Right lobe of liver (tissue), 6 donors: ENCODE measurements around the gene C2CD2L. TPM values are rescaled to one million over a fixed set of nuclear protein-coding genes. Genes with fewer than 3 reads are reported as not detected.

ENCODE experiments used
- ATAC-seq, 4 donors: fragments of 200-7000 bp; cut with Tn5 transposase; one replicate each; pipeline ENCODE4 v1.9.1; 2020; ENCODE audit warnings: mild to moderate bottlenecking in 4 of 4, moderate library complexity in 4 of 4
- DNase-seq, 3 donors: peaks; one replicate each; pipeline ENCODE4 v3.0.0-alpha.2; 2020
- H3K27ac ChIP-seq, 3 donors: fragments of 200-600 bp; one replicate each; pipeline ENCODE4 v1.8.0; 2022
- H3K27me3 ChIP-seq, 2 donors: fragments of 200-600 bp; one replicate each; pipeline ENCODE4 v1.8.0; 2022
- H3K36me3 ChIP-seq, 4 donors: fragments of 200-600 bp; sonication (generic) in 1 of 4; one replicate each; pipeline versions ENCODE4 v1.5.1 to v1.8.0; 2017 to 2022; ENCODE audit warnings: control low read depth in 1 of 4
- H3K4me1 ChIP-seq, 4 donors: fragments of 200-600 bp; sonication (generic) in 1 of 4; one replicate each; pipeline versions ENCODE4 v1.5.1 to v1.8.0; 2017 to 2022; ENCODE audit warnings: control low read depth in 1 of 4
- H3K4me3 ChIP-seq, 3 donors: fragments of 200-600 bp; one replicate each; pipeline ENCODE4 v1.8.0; 2022
- H3K9me3 ChIP-seq, 4 donors: fragments of 200-600 bp; sonication (generic) in 1 of 4; one replicate each; pipeline versions ENCODE4 v1.5.1 to v1.8.0; 2017 to 2022; ENCODE audit warnings: control low read depth in 1 of 4
- CTCF ChIP-seq, 4 donors: fragments of 200-600 bp in 3 of 4; fragments of 450-650 bp in 1 of 4; IDR thresholded peaks; one replicate each; pipeline versions ENCODE4 v1.5.1 to v1.8.0; 2016 to 2022; ENCODE audit warnings: antibody characterized with exemption in 4 of 4, mild to moderate bottlenecking in 2 of 4
- POLR2A ChIP-seq: fragments of 450-650 bp; IDR thresholded peaks from one replicate; pipeline ENCODE4 v1.6.1; 2017; ENCODE audit warnings: antibody characterized with exemption, mild to moderate bottlenecking
- WGBS: methylation state at CpG from one replicate; pipeline ENCODE4 v1.1.6; 2018; ENCODE audit warnings: low coverage, low lambda C conversion rate; ENCODE audit not compliant: insufficient coverage; ENCODE audit errors: missing lambda C conversion rate; 5-methylcytosine and 5-hydroxymethylcytosine counted together
- intact Hi-C, 2 donors: fragments of 100-400 bp; cut with DNase I; formaldehyde crosslinking; loops; one replicate each; pipeline versions ENCODE4 v1.11.2 to v1.14.1; 2022
- total RNA-seq, 6 experiments: library from RNA; depleted of rRNA in 2 of 6; stranded (reverse); fragments of >200 nt in 2 of 6; fragmentation: NEBNext Ultra II Directional in 3 of 6; extraction: Animal tissue kit (Norgen Biotek cat#: 25700) in 3 of 6; gene quantifications; one replicate each; pipeline versions ENCODE4 v1.1.0 to v1.2.4, GENCODE V29; 2016 to 2023
- donor health status: DM: no; HTN: yes; CAD: no.
- donor health status: DM: no; HTN: no; CAD: no.
- donor health status: DM: no; HTN: no; CAD: no.
- donor health status: DM: no; HTN: yes; CAD: no.
- donor health status: DM: no; HTN: yes; CAD: no.

C2CD2L gene
- total RNA-seq, 6 experiments from 2014 or later, result 5.4 to 9.7 (median 6.5) TPM

- intact Hi-C loops, result loop anchor here in 1 of 2 donors (10.0 kb wide), 1 partner anchor 49 kb away; the partner anchor contains the start of gene CBL
- Histone ChIP-seq H3K27ac (no peak overlapping the region), H3K4me1 (no peaks in the 10 kb centered on the region), H3K36me3 (no peaks in the 10 kb centered on the region), H3K27me3 (no peaks in the 10 kb centered on the region), H3K4me3 (no peak overlapping the region), H3K9me3 (no peaks in the 10 kb centered on the region)
- peak in 3 of 4 donors; percentile 19 to 57 (median 55) for ATAC-seq
- TF ChIP-seq CTCF (IDR thresholded peaks at IDR 0.05), result peak in 1 of 4 donors; percentile 11
- TF ChIP-seq POLR2A, result no peak
- 33% methylated on average over 5 of the region's 8 CpGs for WGBS
- DNase-seq, result no peak
Observed at GRCh38 chr11:119155733-119156492, 48.8 kb downstream of the C2CD2L start.

GRCh38 chr11:119156496-119156895 is 49.4 kb downstream of the C2CD2L start:
- Histone ChIP-seq H3K27me3 (no peaks in the 10 kb centered on the region), H3K4me1 (no peaks in the 10 kb centered on the region), H3K9me3 (no peaks in the 10 kb centered on the region), H3K4me3 (no peak overlapping the region), H3K36me3 (no peaks in the 10 kb centered on the region), H3K27ac (no peak overlapping the region)
- ATAC-seq, result no peak
- no peak for DNase-seq
- intact Hi-C loops, result loop anchor here in 1 of 2 donors (10.0 kb wide), 1 partner anchor 48 kb away; the partner anchor contains the start of gene CBL
- no peak for TF ChIP-seq POLR2A
- no peak for TF ChIP-seq CTCF (IDR thresholded peaks at IDR 0.05)
- 73% methylated on average over 3 of the region's 10 CpGs for WGBS

DNA sequence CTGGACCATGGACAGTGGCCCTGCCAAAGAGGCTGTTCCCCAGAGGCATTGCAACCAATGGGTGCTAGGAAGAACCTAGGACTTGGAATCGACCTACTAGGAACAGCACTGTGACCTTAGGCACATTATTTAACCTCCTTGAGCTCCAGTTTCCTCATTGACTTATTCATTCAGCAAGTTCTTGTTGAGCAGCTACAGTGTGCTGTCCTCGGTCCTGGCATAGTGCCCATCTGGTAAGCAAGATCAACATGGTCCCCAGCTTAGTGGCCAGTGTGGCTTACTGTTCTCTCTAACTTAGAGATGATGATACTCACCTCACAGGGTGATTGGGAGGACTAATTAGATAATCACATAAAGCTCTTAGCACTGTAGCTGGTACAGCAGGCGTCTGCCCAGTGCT is 49.9 kb downstream of the C2CD2L start:
- 37% methylated on average over 2 of the region's 3 CpGs for WGBS
- ATAC-seq, result peak in 3 of 4 donors; percentile 35 to 40 (median 36)
- intact Hi-C loops, result loop anchor here in 1 of 2 donors (10.0 kb wide), 1 partner anchor 48 kb away; the partner anchor contains the start of gene CBL

DNA sequence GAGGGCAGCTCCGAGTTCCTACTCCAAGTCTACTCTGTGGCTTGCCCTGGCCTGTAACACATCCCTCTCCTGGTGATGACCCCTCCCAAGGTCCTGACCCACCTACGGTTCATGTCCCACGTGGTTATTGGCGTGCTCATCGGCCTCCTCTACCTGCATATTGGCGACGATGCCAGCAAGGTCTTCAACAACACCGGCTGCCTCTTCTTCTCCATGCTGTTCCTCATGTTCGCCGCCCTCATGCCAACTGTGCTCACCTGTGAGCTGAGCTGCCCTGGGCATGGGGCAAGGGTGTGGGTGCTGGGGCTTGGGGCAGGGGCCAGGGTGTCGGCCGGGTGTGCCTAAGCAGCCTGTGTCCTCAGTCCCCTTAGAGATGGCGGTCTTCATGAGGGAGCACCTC is 51.3 kb downstream of the C2CD2L start:
- intact Hi-C loops, result loop anchor here in 1 of 2 donors (10.0 kb wide), 1 partner anchor 46 kb away; the partner anchor contains the start of gene CBL
- H3K9me3 ChIP-seq, result no peaks in the 10 kb centered on the region
- H3K4me1 ChIP-seq, result no peaks in the 10 kb centered on the region
- H3K36me3 ChIP-seq, result no peaks in the 10 kb centered on the region
- TF ChIP-seq POLR2A (no peak), CTCF (IDR thresholded peaks at IDR 0.05) (no peak)
- H3K27ac ChIP-seq, result no peak overlapping the region
- ATAC-seq (no peak), DNase-seq (no peak)
- no peak overlapping the region for H3K4me3 ChIP-seq
- no peaks in the 10 kb centered on the region for H3K27me3 ChIP-seq
- WGBS, result 93% methylated on average over 5 of the region's 13 CpGs

More for the DNA sequence above, 49.9 kb downstream of the C2CD2L start:
- no peak for DNase-seq
- TF ChIP-seq POLR2A (no peak), CTCF (IDR thresholded peaks at IDR 0.05) (no peak)
- Histone ChIP-seq H3K36me3 (no peaks in the 10 kb centered on the region), H3K4me3 (no peak overlapping the region), H3K27ac (no peak overlapping the region), H3K27me3 (no peaks in the 10 kb centered on the region), H3K9me3 (no peaks in the 10 kb centered on the region), H3K4me1 (no peaks in the 10 kb centered on the region)
